Measurements from ENCODE around the gene GRIFIN.

The GRIFIN gene

DNA sequence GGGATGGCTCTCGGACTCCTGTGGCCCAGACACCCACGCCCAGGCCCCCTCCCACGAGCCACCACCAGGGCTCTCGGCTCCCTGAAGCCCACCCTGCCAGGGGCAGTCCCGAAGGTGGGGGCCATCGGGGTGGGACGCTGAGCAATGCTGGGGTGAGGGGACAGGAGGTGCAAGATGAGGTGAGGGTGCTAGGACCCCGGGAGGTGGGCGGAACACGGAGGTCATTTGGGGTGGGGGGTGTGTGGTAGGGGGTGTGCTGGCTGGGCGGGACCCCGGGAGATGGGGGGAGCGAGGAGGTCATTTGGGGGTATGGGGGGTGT lies 26.4 kb upstream of the GRIFIN start:
- DNase-seq, result no peak
- no peak overlapping the region for H3K27ac ChIP-seq
- no peaks in the 10 kb centered on the region for H3K9me3 ChIP-seq (ENCODE audit: severe bottlenecking)
- no peak overlapping the region for H3K4me3 ChIP-seq (ENCODE audit: low read depth, low read length)
- TF ChIP-seq CTCF (IDR thresholded peaks at IDR 0.05; ENCODE audit: low read depth, low read length), result no peak
- no peaks in the 10 kb centered on the region for H3K36me3 ChIP-seq
- H3K27me3 ChIP-seq (ENCODE audit: insufficient read depth, low read depth, severe bottlenecking), result no peaks in the 10 kb centered on the region

GRCh38 chr7:2501947-2502646 lies 25.9 kb upstream of the GRIFIN start:
- no peaks in the 10 kb centered on the region for H3K36me3 ChIP-seq
- H3K27me3 ChIP-seq (ENCODE audit: insufficient read depth, low read depth, severe bottlenecking), result no peaks in the 10 kb centered on the region
- H3K9me3 ChIP-seq (ENCODE audit: severe bottlenecking), result no peaks in the 10 kb centered on the region
- no peak overlapping the region for H3K4me3 ChIP-seq (ENCODE audit: low read depth, low read length)
- peak overlapping the region; percentile 14; the same call in 1 of the 2 replicates for H3K27ac ChIP-seq
- no peak for TF ChIP-seq CTCF (IDR thresholded peaks at IDR 0.05; ENCODE audit: low read depth, low read length)
- no peak for DNase-seq

GRCh38 chr7:2500701-2501100 lies 24.5 kb upstream of the GRIFIN start:
- no peaks in the 10 kb centered on the region for H3K27me3 ChIP-seq (ENCODE audit: insufficient read depth, low read depth, severe bottlenecking)
- H3K9me3 ChIP-seq (ENCODE audit: severe bottlenecking), result no peaks in the 10 kb centered on the region
- peak overlapping the region; percentile 76 for H3K27ac ChIP-seq
- TF ChIP-seq CTCF (IDR thresholded peaks at IDR 0.05; ENCODE audit: low read depth, low read length), result no peak
- DNase-seq, result peak; percentile 69
- no peak overlapping the region for H3K4me3 ChIP-seq (ENCODE audit: low read depth, low read length)
- no peaks in the 10 kb centered on the region for H3K36me3 ChIP-seq

- Histone ChIP-seq H3K27me3 (ENCODE audit: insufficient read depth, low read depth, severe bottlenecking) (no peaks in the 10 kb centered on the region), H3K36me3 (no peaks in the 10 kb centered on the region), H3K27ac (peak overlapping the region; percentile 76), H3K4me3 (ENCODE audit: low read depth, low read length) (peak overlapping the region; percentile 4; the same call in 1 of the 2 replicates), H3K9me3 (ENCODE audit: severe bottlenecking) (no peaks in the 10 kb centered on the region)
- TF ChIP-seq CTCF (IDR thresholded peaks at IDR 0.05; ENCODE audit: low read depth, low read length), result no peak
- DNase-seq, result peak; percentile 92
These were observed 23.7 kb upstream of the GRIFIN start for GRCh38 chr7:2499719-2500430.

DNA sequence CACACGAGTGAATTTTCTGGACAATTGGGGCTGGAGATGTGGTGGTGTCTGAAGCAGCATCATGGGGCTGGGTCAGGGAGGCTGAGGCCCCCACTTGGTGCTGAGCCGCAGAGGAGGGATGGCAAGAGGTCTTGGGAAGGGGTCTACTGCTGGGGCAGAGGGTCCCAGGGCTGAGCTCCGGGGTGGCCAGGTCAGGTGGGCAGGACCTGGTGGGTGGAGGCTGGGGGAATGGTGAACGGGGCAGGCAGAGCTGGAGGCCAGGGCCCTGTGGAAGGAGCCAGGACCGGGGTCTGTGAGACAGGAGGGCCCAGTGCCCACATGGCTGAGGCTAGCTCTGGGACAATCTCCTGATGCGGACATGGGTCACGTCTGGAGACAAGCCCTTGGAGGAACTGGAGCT lies 23.0 kb upstream of the GRIFIN start:
- TF ChIP-seq CTCF (IDR thresholded peaks at IDR 0.05; ENCODE audit: low read depth, low read length), result no peak
- no peak for DNase-seq
- Histone ChIP-seq H3K36me3 (no peaks in the 10 kb centered on the region), H3K4me3 (ENCODE audit: low read depth, low read length) (no peak overlapping the region), H3K9me3 (ENCODE audit: severe bottlenecking) (no peaks in the 10 kb centered on the region), H3K27me3 (ENCODE audit: insufficient read depth, low read depth, severe bottlenecking) (no peaks in the 10 kb centered on the region), H3K27ac (peak overlapping the region; percentile 76)
